NCI-H2081 (cell line): Measurements from ENCODE around the gene BSCL2.
"Not testable (repeated sequence)": the region's sequence is repeated elsewhere in the genome, so short reads cannot be mapped to it uniquely, and the experiment has no call there.

ENCODE experiments used
- DNase-seq, 2 experiments: peaks; one replicate each; lab custom pipeline; 2025; lab: John Stamatoyannopoulos, UW

The BSCL2 gene

GRCh38 chr11:62656796-62657429, 50.3 kb downstream of the BSCL2 start:
- DNase-seq: no peak

- no peak for DNase-seq
These were observed 52.9 kb downstream of the BSCL2 start for GRCh38 chr11:62654297-62654696.

DNA sequence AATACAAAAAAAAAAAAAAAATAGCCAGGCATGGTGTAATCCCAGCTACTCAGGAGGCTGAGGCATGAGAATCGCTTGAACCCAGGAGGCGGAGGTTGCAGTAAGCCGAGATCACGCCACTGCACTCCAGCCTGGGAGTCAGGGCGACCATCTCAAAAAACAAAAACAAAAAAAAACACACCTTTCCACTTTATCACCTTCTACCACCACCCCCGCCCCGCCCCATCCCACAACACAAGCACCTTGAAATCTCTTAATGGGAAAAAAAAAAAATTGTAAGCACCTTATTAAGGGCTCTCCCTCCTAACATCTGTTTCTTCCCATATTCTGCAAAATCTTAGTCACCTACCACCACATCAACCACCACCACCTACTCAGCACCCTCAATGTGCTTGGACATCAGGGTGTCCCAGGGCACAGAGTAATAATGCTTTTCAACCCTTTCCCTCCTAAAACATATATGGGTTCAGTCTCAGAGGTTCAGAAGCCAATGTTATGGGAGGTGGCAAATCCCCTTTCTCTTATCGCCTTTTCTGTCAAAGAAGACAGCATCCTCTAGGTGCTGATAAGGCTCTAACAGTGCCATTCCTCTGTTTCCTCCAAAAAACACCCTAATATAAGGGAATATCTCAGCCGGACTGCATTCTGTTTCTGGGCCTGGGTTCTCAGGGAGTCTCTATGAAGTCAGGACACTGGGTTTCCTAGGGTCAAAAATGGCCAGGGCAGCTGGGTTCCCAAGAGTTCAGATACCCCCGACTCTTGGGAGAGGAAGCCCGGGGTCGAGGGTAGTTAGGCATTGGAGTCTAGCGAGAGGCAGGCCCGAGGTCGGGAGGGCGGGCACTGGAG, 54.8 kb downstream of the BSCL2 start:
- no peak for DNase-seq

DNA sequence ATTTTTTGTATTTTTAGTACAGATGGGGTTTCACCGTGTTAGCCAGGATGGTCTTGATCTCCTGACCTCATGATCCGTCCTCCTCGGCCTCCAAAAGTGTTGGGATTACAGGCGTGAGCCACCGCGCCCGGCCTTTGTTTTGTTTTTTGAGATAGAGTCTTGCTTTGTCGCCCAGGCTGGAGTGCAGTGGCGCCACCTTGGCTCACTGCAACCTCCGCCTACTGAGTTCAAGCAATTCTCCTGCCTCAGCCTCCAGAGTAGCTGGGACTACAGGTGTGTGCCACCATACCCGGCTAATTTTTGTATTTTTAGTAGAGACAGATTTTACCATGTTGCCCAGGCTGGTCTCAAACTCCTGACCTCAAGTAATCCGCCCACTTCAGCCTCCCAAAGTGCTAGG, 56.9 kb downstream of the BSCL2 start:
- not testable (repeated sequence) for DNase-seq

- no peak for DNase-seq
These were observed 57.7 kb downstream of the BSCL2 start for GRCh38 chr11:62649486-62649885.

- no peak for DNase-seq
These were observed 58.3 kb downstream of the BSCL2 start for GRCh38 chr11:62648967-62649364.

DNA sequence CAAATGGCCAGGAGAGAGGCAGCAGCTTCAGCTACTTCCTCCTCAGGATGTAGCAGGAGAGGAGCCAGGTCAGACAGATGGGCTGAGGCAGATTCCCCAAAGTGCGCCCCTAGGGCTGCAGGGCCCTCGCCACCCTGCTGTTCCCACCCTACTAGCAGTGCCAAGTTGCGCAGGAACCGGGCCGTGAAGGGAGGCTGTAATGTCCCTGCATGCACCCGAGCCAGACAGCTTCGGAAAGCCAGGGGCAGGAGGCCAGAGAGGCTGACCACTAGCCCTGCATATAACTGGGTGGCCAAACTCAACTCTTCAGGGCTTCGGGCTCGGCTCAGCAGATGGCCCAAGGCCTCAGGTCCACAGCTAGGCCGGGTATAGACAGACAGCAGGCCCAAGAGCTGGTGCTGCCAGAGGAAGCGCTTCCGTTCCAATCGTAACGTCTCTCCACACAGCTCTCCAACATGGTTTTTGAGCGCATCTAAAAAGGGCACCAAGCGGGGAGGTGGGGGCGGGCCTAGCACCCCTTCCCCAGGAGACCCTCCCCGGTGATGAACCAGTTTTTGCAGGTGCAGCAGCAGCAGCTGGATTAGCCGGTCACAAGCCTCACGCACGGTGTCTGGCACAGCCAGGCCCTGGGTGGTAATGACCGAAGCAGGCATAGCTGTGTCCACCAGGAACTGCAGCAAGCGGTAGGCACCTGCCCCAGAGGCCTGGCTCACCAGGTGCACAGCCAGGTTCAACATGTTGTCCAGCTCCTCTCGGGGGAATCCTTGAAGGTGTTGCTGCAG, 58.8 kb downstream of the BSCL2 start:
- no peak for DNase-seq

GRCh38 chr11:62647609-62648005, 59.6 kb downstream of the BSCL2 start:
- no peak for DNase-seq

GRCh38 chr11:62646825-62647608, 60.2 kb downstream of the BSCL2 start:
- no peak for DNase-seq

DNA sequence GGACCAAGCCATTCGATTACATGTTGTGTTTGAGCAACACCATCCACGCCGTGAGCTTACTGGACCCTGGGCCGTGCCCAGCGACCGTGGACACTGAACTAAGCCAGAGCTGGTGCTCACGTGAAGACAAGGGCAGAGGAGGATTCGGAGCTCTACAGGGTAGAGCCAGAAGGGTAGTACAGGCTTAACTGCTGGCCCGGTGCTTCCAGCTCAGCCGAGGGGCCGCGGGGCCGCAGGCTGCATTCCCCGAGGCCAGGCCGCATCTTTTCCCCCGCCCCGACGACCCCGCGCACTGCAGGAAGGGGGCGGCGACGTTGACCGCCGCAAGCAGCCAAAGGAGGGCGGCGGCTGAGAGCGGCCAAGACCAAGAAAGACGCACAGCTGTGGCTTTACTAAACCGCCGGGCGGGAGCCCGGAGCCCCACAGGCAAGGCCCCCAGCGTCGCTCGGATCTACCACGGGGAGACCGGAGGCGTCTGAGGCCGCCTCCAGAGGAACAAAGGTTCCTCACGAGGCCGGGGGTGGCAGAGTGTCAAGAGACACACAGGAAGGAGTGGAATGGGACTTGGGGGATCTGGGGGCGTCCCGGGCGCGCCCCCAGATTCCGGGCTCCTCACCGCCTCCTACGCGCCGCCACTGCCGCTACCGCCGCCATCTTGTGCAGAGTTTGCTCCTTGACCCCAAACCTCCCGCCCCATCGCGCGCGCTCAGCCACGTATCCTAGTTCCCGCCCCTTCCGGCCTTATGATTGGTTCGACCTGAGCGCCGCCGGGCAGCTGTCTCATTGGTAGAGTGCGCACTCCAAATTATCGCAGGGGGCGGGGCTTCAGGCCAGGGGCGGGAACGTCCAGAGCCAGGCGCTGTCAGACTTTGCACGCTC, 61.0 kb downstream of the BSCL2 start, which contains the start of gene GANAB:
Gene GANAB, minus strand, starts transcription at position 668 of the 879 bp plus-strand sequence. Its CDS starts 14 bp downstream, at position 654.
- peak; percentile 98 to 99 for DNase-seq

DNA sequence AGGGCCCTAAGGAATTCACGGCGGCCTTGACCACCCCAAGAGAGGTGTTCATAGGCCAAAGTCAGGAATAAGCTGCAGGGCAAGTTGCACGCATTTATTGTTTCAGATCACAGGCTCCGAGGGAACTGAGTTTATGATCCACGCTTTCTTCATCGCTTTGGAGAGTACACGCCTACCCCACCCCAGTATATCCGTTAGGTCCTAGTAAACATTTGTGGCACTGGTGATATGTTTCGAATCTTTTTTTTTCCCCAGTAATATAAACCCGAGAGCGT, 61.6 kb downstream of the BSCL2 start:
- no peak for DNase-seq

GRCh38 chr11:62644220-62644619, 63.0 kb downstream of the BSCL2 start:
- no peak for DNase-seq
